HL-60/S4 treated with retinoic acid at 250 ng/mL for 4 days and 3 days (cell line): ENCODE measurements around the gene HLA-DRA.

Source experiments
- in situ Hi-C: fragments of 300-500 bp; cut with MboI; formaldehyde crosslinking; loops from 2 replicates; pipeline ENCODE4 v1.7.0; 2022; ENCODE audit warnings: low sequenced_read_pairs

Gene HLA-DRA

GRCh38 chr6:32439602-32440214 lies at the start of gene HLA-DRA:
HLA-DRA (plus strand) TSS chr6:32439887; CDS start chr6:32439951, 64 bp downstream.
- in situ Hi-C loops: no loop called here

- in situ Hi-C loops: no loop called here
Observed at GRCh38 chr6:32391505-32391904, 48.2 kb upstream of the HLA-DRA start.

- in situ Hi-C loops: no loop called here
Observed at GRCh38 chr6:32393665-32394420, 45.8 kb upstream of the HLA-DRA start.

GRCh38 chr6:32396028-32396427 lies 43.7 kb upstream of the HLA-DRA start:
- in situ Hi-C loops: no loop called here

- in situ Hi-C loops: no loop called here
Observed at GRCh38 chr6:32397252-32397920, 42.3 kb upstream of the HLA-DRA start.

- in situ Hi-C loops: no loop called here
Observed at GRCh38 chr6:32401284-32401963, 38.3 kb upstream of the HLA-DRA start.

GRCh38 chr6:32402812-32403211 lies 36.9 kb upstream of the HLA-DRA start:
- in situ Hi-C loops: no loop called here

GRCh38 chr6:32405656-32406055 lies 34.0 kb upstream of the HLA-DRA start:
- in situ Hi-C loops: no loop called here

GRCh38 chr6:32406197-32406596 lies 33.5 kb upstream of the HLA-DRA start:
- in situ Hi-C loops: no loop called here

- in situ Hi-C loops: no loop called here
Observed at GRCh38 chr6:32406857-32407256, 32.8 kb upstream of the HLA-DRA start, which contains the start of gene BTNL2. BTNL2 (minus strand) TSS chr6:32407181; CDS start chr6:32407123, 58 bp downstream.

GRCh38 chr6:32410906-32411305 lies 28.8 kb upstream of the HLA-DRA start:
- in situ Hi-C loops: no loop called here

- in situ Hi-C loops: no loop called here
Observed at GRCh38 chr6:32411566-32412327, 27.9 kb upstream of the HLA-DRA start.

GRCh38 chr6:32413427-32414047 lies 26.1 kb upstream of the HLA-DRA start:
- in situ Hi-C loops: no loop called here

- in situ Hi-C loops: no loop called here
Observed at GRCh38 chr6:32415521-32416019, 24.1 kb upstream of the HLA-DRA start.

- in situ Hi-C loops: no loop called here
Observed at GRCh38 chr6:32416036-32416435, 23.7 kb upstream of the HLA-DRA start.

- in situ Hi-C loops: loop anchor here (10.0 kb wide), 1 partner anchor 370 kb away; no protein-coding TSS in a partner anchor
Observed at GRCh38 chr6:32424589-32425300, 14.9 kb upstream of the HLA-DRA start.

- in situ Hi-C loops: loop anchor here (10.0 kb wide), 1 partner anchor 368 kb away; no protein-coding TSS in a partner anchor
Observed at GRCh38 chr6:32426338-32426737, 13.3 kb upstream of the HLA-DRA start.

- in situ Hi-C loops: loop anchor here (10.0 kb wide), 1 partner anchor 368 kb away; no protein-coding TSS in a partner anchor
Observed at GRCh38 chr6:32427218-32427617, 12.5 kb upstream of the HLA-DRA start.

GRCh38 chr6:32427934-32428474 lies 11.7 kb upstream of the HLA-DRA start:
- in situ Hi-C loops: loop anchor here (10.0 kb wide), 1 partner anchor 367 kb away; no protein-coding TSS in a partner anchor
